ENCODE measurements around the gene TMPRSS3.

- TF ChIP-seq CTCF (IDR thresholded peaks at IDR 0.05) (no peak), POLR2A (IDR thresholded peaks at IDR 0.05) (no peak), EP300 (IDR thresholded peaks at IDR 0.05) (no peak)
Measured at GRCh38 chr21:42332557-42333317, 63.1 kb downstream of the TMPRSS3 start.
